ENCODE measurements around the gene CEACAM8. TPM values are rescaled to one million over a fixed set of nuclear protein-coding genes. Genes with fewer than 3 reads are reported as not detected.

The CEACAM8 gene
- total RNA-seq, 1 donor from 2014 or later, result not detected

DNA sequence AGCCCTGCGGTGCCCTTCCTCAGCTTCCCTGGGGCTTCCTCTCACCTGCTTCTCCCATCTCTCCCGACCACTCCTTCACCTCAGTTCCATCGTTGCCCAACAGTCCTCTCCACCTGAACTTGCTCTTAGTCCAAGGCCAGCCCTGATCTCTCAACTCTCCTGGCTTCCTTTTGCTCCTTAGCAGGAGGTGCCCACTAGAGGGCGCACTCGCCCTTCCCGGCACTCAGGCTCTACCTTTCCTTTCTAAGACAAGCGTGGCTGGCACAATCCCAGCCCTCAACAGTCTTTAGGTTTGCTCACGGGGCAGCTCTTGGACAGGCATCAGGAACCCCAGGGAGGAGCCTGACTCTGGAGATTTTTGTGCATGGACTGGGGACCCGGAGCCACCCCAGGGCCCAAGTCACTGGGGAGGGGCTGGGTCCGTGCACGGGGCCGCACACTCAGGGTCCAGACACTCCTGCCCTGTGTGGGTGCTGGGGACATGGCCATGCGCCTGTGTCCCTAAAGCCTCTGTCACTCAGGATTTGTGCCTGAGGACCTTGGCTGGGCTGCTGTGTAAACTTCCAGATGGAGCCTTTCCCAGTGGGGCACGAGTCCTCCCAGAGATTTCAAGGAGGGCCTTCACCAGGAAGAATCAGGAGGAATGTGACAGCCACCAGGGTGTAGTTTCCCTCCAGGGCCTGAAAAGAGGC, 12.1 kb upstream of the CEACAM8 start:
- no peak overlapping the region for H3K27ac ChIP-seq
- intact Hi-C loops (cut with DNase I), result no loop called here
- no peak overlapping the region for H3K4me3 ChIP-seq
- no peak for DNase-seq (ENCODE audit: low spot score in 2 of 2)
- TF ChIP-seq, protein P1, sequence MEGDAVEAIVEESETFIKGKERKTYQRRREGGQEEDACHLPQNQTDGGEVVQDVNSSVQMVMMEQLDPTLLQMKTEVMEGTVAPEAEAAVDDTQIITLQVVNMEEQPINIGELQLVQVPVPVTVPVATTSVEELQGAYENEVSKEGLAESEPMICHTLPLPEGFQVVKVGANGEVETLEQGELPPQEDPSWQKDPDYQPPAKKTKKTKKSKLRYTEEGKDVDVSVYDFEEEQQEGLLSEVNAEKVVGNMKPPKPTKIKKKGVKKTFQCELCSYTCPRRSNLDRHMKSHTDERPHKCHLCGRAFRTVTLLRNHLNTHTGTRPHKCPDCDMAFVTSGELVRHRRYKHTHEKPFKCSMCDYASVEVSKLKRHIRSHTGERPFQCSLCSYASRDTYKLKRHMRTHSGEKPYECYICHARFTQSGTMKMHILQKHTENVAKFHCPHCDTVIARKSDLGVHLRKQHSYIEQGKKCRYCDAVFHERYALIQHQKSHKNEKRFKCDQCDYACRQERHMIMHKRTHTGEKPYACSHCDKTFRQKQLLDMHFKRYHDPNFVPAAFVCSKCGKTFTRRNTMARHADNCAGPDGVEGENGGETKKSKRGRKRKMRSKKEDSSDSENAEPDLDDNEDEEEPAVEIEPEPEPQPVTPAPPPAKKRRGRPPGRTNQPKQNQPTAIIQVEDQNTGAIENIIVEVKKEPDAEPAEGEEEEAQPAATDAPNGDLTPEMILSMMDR (IDR thresholded peaks at IDR 0.05), result peak in 1 of 3 experiments; percentile 28
- no peaks in the 10 kb centered on the region for H3K36me3 ChIP-seq
- H3K9me3 ChIP-seq, result no peaks in the 10 kb centered on the region
- H3K27me3 ChIP-seq, result no peaks in the 10 kb centered on the region
- H3K4me1 ChIP-seq, result no peaks in the 10 kb centered on the region

DNA sequence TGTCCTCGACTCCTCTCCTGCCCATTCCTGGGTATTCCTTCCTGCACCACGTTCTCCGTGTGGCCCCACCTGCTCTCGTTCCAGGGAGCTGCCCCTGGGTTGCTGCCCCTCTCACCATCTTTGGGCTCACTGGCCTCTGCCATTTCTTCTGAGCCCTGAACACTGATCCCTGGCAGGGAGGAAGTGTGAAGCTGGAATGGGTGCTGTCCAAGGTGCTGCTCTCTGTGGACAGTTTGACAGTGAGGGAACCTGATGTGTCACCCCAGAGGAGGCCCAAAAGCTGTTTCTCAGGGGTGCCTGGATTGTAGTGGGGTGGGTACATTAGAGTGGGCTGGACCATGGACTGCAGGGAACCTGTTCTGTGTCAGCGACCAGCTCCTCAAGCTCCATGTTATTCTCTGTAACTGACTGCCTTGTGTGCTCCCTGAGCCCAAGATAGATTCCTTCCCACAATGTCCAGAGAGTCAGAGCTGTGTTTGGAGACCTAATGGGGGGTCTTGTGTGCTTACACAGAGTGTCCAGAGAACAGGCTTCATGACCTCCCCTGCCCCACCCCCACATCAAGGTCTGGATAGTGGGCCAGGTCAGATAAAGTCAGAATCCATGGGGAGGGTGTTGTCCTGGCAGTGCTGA, 7.2 kb upstream of the CEACAM8 start:
- DNase-seq (ENCODE audit: low spot score in 2 of 2), result no peak
- H3K27ac ChIP-seq, result no peak overlapping the region
- H3K36me3 ChIP-seq, result no peaks in the 10 kb centered on the region
- no peak overlapping the region for H3K4me3 ChIP-seq
- H3K27me3 ChIP-seq, result no peaks in the 10 kb centered on the region
- TF ChIP-seq, protein P1 (IDR thresholded peaks at IDR 0.05), result no peak
- intact Hi-C loops (cut with DNase I), result no loop called here
- H3K4me1 ChIP-seq, result no peaks in the 10 kb centered on the region
- H3K9me3 ChIP-seq, result no peaks in the 10 kb centered on the region

DNA sequence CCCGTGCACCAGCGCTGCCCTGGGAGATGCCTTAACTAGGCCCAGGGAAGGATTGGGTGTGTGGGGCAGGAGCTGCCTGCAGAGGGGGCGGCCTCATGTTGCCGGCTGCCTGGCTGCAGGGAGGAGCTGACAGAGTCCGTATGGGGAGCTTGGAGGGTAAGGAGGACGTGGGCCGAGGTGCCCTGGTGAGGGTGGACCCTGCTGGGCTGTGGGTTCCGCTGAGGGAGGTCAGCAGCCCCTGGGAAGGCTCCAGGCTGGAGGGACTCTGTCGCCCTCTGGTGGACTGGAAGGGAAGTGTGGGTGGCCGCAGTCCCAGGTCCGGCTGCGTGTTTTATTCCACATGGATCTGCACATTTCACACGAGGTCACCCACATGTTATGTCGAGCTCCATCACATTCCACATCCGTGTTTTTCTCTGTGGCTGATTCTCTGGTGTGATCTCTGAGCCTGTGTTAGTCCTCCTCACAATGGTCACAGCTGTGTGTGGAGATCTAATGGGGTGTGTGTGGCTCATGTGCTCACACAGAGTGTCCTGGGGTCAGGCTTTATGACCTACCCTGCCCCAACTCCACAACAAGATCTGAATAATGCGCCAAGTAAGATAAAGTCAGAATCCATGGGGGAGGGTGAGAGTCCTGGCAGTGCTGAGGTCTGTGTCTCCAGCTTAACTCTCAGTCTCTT, 1.8 kb upstream of the CEACAM8 start:
- TF ChIP-seq, protein P1 (IDR thresholded peaks at IDR 0.05), result peak; percentile 61 to 80 (median 74)
- Histone ChIP-seq H3K36me3 (no peaks in the 10 kb centered on the region), H3K27me3 (no peaks in the 10 kb centered on the region), H3K4me3 (no peak overlapping the region), H3K27ac (no peak overlapping the region), H3K9me3 (no peaks in the 10 kb centered on the region), H3K4me1 (no peaks in the 10 kb centered on the region)
- intact Hi-C loops (cut with DNase I), result loop anchor here (2.0 kb wide), 1 partner anchor 34 kb away; no protein-coding TSS in a partner anchor
- no peak for DNase-seq (ENCODE audit: low spot score in 2 of 2)

DNA sequence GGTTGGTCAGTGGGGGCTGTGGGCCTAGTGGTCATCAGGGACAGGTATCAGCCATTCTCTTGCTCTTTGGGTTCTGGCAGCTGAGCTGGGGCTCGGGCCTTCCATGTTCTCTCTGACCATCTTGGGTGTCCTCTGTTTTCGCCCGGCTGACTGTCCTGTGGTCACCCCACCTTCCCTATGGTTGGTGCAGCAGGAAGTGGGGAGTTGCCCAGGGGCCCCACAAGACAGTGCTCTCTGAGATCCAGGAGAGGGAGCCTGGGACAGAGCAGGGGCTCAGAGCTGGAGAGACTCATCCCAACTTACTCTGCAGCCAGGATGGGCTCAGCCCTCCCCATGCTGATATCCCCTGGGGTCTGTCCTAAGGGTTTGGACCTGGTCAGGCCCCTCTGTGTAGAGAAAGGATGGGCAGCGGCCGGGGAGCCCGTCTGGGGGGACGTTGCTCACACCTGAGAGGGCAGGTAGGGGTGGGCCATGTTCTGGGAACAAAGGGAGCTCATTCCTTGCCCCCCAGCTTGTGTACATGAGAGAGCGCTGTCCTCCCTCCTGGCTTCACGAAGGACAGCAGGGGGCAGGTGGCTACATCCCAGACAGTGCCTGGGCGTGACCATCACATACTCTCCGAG, 937 bp upstream of the CEACAM8 start:
- Histone ChIP-seq H3K27ac (no peak overlapping the region), H3K36me3 (no peaks in the 10 kb centered on the region), H3K4me3 (no peak overlapping the region), H3K27me3 (no peaks in the 10 kb centered on the region), H3K9me3 (no peaks in the 10 kb centered on the region), H3K4me1 (no peaks in the 10 kb centered on the region)
- intact Hi-C loops (cut with DNase I), result loop anchor here (2.0 kb wide), 1 partner anchor 33 kb away; no protein-coding TSS in a partner anchor
- TF ChIP-seq, protein P1 (IDR thresholded peaks at IDR 0.05), result no peak
- no peak for DNase-seq (ENCODE audit: low spot score in 2 of 2)

DNA sequence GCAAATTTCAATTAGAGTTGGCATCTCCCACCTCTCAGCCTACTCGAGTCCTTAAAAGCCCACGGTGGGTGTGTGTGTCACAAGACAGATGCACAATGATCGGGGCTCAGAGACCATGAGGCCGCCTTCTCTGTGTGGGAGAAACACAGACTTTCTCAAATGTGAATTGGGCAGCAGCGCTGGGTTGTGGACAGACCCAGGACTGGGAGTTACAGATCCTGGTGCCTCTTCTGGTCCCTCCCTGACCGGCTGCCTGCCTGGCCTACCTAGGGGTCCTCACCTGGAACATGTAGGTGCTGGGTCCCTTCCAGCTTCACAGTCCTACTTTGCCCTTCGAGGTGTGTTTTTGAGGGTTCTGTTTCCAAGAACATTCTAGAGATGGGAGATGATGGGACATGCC, 4.9 kb downstream of the CEACAM8 start:
- Histone ChIP-seq H3K9me3 (no peaks in the 10 kb centered on the region), H3K36me3 (no peaks in the 10 kb centered on the region), H3K4me1 (no peaks in the 10 kb centered on the region), H3K4me3 (no peak overlapping the region), H3K27ac (no peak overlapping the region), H3K27me3 (no peaks in the 10 kb centered on the region)
- intact Hi-C loops (cut with DNase I), result no loop called here
- TF ChIP-seq, protein P1 (IDR thresholded peaks at IDR 0.05), result no peak
- no peak for DNase-seq (ENCODE audit: low spot score in 2 of 2)

Data from ascending aorta (tissue), 2 donors.